Hematopoietic multipotent progenitor cell (in vitro differentiated cells): ENCODE results near the gene PSMD3. TPM values are rescaled to one million over a fixed set of nuclear protein-coding genes. Genes with fewer than 3 reads are reported as not detected.

Experiments used
- DNase-seq, 3 donors: peaks; one replicate each; pipeline ENCODE4 v3.0.0-alpha.2; 2011 to 2015; ENCODE audit warnings: low read depth in 2 of 3, low spot score in 2 of 3
- total RNA-seq: library from RNA; depleted of rRNA; stranded (reverse); fragments of >200 nt; gene quantifications from one replicate; pipeline ENCODE4 v1.2.3, GENCODE V29; 2012

Gene PSMD3
- total RNA-seq, 1 donor: 120 TPM

DNA sequence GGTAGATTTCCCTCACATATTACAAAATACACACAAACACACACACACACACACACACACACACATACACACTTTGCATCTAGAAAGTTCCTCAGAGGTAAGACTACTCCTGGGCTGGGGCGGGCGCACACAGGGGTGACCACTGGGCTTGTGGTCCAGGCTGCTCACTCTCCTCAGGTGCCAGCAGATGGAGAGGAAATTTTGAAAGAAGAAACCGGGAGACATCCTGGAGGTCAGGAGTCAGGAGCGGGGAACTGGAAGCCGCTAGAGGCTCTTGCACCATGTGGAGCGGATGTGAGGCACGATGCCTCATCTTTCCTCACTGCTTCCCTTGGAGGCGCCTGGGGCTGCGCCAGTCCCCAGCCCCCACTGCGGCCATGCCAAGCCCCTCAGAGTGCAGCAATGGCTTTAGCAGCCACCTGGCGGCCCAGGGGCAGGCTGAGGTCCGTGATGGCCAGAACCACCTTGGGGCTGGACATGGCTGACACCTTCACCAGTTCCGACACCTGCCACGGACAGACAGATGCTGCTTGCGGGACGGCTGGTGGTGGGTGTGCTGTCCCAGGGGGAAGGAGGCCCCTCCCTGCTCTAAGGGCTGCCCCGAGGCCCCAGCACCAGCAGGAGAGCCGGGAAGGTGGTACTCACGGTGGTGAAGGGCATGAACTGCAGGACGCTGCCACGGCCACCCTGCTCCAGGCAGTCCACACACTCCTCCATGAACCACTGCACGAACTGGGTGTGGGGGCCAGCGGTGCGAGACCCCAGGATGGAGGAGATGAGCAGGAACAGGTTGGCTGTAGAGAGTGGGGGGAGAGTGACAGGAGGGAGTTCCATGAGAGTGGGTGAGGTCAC lies 38.8 kb downstream of the PSMD3 start:
- no peak for DNase-seq

DNA sequence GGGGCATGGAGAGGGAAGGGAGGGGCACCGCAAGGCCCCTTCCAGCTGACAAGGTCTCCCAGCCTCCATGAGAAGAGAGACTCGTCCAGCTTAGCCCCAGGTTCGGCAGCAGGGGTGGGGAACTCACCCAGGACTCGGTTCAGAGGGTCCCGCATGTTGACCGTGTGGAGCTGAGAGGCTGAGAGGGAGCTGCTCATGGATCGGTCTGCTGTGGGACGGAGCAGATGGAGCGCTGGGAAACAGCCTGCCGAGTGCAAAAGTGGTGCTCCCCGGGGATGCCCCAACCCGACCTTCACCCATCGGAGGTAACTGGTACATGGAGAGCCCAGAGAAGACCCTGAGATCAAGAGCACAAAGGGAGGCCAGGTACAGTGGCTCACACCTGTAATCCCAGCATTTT lies 39.5 kb downstream of the PSMD3 start:
- no peak for DNase-seq

DNA sequence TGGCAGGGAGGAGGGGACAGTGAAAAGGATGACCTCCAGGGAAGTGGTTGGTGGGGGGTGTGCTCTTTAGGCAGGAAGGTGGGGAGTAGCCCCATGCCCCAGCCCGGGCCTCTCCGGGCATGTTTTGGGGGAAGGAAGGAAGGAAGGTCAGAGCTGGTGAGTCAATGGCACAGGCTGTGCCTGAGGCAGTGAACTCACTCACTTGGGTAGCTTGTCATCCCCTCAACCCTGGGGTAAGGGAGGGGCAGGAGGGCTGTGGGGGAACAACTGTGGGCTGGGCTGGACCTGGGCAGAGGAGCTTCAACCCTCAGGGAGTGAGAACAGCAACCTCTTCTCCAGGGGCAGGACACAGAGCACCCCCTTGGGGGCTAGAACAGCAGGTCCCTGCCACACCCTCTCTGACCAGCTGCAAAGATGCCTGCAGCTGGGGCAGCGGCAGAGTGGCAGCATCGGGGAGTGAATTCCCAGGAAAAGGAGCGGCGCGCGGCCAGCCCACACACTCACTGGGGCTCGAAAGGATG lies 40.9 kb downstream of the PSMD3 start:
- no peak for DNase-seq

DNA sequence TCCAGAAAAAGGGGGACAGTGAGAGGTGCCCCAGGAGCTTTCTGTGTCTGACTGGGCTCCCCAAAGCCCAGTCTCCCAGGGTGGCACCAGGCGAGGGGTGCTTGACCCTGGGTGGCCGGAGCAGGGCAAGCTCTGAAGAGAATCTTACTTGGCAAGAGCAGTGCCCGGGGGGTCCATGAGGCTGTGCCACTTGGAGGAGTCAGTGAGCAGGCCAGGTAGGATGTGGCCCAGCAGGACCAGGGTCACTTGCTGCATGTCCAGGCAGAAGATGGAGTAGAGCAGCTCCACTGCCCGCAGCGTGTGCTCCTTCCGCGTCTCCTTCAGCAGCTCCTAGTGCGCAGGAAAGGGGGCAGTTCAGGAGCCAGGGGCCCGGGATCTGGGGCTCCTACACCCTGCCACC lies 41.9 kb downstream of the PSMD3 start:
- DNase-seq: no peak

DNA sequence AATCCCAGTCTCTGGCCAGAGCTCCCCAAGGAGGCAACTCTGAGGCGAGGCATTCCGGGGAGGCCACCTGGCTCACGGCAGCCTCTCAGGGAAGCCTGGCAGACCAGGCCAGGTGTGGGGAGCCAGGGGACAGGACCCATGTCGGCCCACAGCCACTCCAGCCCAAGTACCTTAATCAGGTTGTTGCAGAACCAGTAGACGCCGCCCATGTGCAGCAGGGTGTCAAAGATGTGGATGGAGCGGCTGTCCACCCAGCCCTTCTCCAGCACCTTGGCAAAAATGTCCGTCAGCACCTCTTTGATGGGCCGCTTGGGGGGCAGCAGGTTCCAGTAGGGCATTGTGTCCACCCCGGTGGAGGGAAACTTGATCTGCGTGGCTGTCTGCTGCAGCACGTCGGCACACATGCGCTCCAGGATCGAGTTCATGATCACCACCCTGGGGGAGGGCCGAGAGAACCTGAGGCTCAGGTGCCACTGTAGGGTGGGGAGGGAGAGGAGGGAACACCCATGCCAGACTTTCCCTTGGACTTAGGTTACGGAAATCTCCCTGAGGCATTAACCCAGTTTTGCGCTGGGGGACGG lies 42.4 kb downstream of the PSMD3 start:
- DNase-seq: no peak

DNA sequence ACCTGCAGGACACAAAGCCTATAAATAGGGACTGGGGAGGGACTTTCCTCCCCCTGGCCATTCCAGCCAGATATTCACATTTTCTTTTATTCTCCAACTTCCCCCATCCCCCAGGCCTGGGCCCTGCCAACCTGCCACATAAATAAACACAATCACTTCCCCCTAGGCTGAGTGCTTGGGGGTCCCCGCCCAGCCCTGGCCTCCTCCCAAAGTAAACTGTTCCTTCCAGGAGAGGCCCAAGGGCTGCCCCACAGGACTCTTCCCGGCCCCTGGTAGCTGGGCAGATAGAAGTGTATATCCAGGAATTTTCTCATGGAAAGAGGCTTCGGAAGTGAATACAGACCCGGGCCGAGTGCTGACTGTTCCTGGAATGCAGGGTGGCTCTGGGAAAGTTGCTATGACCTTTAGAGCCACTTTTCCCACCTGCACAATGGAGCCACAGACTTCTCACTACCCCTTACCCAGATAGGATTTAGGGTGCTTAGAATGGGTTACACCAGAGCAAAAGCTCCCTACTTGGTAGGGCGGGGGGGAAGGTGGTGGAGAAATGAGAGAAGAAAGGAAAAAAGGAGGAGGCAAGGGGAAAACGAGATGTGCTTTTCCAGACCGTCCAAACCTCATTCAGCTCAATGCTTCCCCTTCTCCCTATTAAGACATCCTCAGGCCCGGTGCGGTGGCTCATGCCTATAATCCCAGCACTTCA lies 43.1 kb downstream of the PSMD3 start:
- DNase-seq: no peak

DNA sequence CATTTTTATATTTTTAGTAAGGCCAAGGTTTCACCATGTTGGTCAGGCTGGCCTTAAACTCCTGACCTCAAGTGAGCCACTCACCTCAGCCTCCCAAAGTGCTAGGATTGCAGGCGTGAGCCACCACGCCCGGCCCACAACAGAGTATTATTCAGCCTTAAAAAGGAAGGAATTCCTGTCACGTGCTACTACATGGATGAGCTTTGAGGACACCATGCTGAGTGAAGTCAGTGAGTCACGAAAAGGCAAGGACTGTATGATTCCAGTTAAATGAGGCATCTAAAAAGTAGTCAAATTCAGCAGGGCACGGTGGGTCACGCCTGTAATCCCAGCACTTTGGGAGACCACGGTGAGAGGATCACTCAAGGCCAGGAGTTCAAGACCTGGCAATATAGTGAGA lies 44.3 kb downstream of the PSMD3 start:
- no peak for DNase-seq

DNA sequence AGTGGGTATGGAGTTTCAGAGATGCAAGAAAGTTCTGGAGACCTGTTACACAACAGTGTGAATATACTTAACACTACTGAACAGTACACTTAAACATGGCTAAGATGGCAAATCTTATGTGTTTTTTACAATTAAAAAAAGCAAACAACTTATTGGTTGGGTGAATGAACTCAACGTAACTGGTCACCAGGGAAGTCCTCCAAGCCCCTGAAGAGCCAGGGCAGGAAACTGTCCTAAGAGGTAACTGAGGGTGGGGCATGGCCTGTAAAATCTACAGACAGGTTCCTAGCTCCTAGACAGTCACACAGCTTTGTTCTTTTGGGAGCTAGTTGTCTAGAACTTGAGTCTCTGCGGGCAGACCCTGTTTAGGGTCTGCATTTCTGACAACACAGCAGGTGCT lies 45.0 kb downstream of the PSMD3 start:
- DNase-seq: no peak

DNA sequence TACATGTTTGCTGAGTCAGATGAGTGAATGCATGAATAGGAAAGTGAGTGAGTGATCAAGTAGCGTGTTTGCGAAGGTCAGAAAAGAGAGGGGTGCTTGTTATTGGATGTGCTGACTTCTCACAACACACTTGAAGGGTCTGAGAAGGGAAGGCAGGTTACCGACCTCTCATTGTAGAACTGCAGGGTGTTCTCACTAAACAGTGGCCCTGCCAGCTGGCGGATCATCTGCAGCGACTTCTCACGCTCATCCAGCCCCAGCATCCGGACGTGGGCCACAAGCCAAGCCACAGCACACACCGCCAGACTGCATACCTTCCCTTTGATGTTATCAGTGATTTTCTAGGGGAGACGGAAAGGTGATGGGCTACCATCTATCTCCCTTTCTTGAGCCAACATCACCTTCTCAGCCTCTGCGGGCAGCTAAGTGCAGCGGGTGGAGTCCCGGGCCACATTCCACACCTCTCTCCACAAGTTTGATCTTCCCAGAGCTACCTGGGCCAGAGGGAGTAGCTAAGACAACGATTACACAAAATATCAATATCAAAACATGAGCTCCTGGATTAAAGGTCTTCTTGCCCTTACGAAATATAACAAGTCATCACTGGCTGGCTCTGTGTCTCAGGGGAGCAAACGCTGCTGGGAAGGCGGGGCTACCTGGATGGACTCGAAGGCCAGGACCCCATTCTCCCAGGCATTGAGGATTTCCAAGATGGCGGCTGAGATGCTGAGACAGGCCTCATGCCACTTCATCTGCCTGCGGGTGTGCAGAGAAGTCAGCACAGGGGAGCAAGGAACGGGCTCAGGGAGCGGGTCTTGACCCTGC lies 45.6 kb downstream of the PSMD3 start:
- peak in 1 of 3 donors; percentile 22 for DNase-seq

DNA sequence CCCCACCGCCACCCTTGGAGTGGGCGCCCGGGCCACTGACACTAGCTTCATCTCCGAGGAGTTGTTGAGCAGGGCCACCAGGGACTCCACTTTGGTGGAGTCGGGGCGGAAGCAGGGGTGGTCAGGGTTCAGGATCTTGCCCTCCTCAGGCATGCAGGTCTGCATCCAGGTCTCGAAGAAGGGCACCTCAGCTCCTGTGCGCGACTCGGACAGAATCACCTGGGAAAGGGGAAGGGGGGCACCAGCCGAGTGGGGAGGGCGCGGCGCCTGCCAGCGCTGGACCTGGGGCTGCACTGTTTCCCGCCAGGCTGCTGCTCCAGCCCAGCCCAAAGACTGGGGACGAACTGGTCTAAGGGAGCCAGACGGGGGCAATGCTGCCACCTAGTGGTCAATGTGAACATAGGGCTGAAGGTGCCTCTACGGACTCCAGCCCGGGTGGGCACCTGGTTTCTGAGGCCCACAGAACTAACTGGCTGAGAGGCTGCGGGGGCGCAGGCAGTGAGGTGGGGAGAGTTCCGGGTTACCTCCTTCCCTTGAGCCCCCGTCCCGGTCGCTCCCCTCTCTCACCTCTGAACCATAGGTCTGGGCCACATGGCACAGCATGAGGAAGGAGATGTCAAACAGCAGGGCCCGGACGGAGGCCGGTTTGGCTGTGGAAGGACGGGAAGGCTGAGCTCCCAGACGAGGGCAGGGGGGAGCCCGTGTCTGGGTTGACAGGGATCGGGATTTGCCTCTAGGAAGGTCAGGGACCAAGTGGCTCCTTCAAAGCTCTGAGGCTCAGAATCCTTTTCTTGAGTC lies 46.4 kb downstream of the PSMD3 start:
- peak; percentile 68 to 85 (median 75) for DNase-seq

DNA sequence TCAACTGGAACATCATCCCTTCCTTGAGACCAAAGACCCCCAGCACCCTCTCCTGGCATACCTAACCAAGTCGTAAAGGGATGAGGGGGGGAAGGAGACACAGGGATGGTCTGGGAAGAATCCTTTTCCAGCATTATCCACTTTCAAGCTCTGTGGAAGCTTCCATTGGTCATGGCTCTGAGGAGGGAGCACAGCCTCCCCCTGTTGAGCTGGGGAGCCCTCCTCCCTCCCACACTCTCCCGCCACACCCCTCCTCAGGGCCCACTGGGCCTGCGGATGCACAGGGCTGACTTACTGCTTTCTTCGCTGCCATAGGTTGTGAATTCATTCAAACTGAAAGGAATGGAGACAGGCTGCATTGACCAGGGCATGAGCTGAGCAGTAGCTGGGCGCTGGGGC lies 47.0 kb downstream of the PSMD3 start:
- DNase-seq: no peak

DNA sequence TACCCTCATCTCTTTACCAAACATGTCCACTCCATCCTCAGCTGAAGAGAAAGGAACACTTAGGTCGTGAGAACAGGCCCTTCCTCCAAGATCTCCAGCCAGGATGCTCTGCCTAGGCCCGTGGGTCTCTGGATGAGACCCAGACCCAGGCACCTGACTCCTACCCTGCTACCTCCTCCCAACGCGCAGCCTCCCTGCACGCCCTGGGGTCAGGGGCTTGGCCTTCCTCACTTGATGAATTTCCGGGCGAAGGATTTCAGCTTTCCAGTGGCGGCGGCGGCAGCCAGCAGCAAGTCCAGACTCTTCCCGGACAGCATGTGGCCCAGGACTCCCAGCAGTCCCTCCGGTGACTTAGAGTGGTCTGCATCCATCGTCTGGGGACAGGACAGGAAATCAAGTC lies 48.0 kb downstream of the PSMD3 start:
- DNase-seq: no peak

DNA sequence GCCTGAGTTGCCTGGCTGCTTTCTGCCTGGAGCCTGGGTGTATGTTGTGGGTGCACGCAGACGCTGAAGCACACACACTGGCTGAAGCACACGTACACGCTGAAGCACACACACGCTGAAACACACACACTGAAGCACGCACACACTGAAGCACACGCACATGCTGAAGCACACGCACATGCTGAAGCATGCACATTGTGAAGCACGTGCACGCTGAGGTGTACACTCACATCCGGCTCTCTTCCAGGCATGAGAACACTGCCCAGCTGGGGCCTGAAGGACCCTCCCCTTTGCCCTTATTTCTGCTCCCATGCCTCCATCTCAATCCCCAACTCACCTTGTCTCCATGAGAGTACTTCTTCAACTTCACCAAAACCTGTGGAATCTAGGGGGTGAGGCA lies 51.1 kb downstream of the PSMD3 start:
- DNase-seq: no peak

DNA sequence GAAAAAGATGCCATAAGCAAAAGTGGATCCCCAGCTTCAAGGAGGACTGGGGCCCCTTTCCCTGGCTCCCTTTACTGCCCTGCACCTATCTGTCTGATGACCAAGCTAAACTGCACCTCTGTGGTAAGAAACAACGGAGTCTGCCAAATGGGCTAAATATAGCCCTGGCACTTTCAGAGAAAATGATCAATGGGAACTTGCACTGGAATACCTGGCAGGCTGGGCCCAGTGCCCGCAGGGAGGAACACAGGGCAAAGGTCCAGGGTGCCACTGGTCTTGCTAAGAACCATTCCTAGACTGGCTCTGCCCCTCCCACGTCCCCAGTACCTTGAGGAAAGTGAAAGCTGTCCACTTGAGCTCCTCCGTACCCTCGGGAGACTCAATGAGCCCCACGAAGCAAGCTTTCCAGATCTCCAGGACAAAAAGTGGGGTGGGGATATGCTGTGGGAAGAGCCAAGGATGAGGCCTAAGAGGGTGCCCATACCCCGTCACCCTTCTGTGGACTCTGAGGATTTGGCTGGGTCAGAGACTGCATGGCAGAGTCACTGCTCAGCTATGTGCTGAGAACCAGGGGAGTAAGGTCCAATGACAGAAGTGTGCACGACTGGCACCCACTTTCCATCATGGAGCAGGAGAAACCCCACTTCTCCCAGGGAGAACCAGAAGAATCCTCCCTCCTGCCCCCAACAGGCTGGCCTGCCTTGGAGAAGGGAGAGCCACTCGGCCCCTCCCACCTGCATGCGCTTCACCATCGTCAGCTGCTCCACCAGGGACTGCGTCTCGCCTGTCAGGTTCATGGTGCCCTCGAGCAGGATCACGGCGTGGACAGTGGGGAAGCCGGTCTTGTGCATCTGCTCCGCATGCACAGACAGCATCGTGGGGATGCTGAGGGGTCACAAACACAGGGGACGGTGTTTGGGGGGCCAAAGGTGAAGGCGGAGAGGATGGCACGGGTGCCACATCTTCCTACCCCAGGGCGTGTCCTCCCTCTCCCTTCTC lies 52.0 kb downstream of the PSMD3 start:
- no peak for DNase-seq

DNA sequence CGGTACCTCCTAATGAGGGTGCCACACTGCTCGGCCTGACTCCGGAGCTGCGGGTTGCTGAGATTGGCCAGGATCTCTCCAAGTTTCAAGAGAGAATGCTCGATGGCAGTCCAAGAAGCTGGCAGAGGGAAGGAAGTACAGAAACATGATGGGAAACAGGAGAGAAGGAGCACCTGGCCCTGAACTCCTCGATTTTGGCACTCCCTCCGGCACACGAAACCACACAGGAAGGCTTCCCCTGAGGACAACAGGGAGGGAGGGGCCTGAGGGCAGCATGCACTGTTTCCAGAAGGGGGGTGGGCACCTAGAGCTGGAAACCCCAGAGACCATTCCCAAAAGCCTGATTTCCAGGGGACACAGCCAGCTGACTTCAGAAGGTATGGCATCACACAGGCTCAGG lies 52.7 kb downstream of the PSMD3 start:
- no peak for DNase-seq

DNA sequence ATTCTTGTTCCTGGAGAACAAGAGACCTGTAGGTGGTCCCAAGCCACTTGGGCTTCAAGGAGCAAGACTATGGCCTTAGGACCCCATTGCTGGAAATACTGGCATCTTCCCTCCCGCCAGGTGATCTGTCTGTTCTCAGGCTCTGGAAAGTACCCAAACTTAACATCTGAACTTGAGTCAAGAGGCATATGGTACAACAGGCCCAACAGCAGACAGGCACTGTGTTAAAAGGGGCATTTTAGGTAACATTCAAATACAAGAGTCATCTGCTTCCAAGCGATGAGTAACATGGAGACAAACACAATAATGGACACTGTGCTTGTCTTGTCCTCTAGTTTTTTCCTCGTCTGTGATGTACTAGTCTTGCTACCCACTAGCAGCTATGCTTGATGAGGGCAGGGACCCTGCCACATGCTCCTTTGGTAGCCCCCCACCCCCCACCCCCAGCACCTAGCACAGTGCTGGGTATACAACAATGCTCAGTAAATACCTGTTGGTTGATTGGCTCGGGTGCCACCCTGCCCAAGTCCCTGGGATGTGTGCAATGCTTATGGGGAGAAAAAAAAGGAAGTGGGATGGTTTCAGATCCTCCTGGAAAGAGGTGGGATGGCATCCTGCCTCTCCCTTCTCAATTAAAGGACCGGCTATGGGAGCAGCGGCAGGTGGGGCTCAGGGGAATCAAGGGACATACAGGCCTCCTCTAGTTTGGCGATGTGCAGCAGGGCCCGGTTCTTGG lies 54.0 kb downstream of the PSMD3 start:
- DNase-seq: no peak

DNA sequence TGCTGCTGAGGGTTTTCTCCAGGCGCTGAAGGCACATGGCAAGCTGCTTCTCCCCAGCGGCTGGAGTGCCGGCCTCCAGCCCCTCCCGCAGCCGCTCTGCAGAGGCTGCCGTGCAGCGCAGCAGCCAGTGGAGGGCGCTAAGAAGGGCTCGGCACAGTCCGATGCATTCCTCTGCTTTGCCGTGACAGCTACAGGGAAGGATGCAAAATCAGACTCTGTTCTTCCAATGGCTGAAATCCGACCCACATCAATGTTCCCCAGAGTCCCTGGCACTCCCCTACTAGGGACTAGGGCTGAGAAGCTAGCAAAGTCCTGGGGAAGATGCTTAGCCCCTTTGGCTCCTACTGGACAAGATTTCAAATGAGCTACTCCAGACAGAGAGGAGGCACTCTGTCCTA lies 54.6 kb downstream of the PSMD3 start:
- DNase-seq: peak in 1 of 3 donors; percentile 13

DNA sequence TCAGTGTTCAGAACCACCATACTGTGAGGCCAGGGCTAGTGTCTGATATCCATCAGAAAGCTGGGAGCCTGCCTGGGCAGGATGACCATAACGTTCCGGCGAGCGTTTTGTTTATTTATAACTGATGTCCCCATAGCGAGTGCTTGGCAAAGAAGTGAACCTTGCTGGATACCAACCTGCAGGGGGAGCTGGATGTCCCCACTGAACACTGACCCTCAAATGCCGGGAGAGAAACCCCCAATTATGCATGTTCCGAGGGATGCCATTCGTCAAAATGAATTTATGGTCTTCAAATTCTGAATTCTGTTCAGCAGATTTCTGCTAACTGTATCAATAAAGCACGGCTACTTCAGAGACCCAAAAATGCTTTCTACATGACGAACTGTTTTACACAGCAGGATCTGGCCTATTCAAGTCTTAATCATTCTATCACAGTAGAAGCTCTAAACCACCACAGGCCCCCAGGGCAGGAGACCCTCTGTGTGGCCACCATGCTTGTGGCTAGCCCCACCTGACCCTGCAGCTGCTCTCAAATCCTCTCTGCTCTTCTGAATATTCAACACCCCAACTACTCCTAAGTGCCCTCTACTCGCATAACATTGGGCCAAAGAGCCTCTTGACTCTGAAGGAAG lies 58.4 kb downstream of the PSMD3 start:
- peak in 2 of 3 donors; percentile 43 to 58 for DNase-seq
